Type B pancreatic cell (in vitro differentiated cells): ENCODE data around the gene NAV2. TPM values are rescaled to one million over a fixed set of nuclear protein-coding genes. Genes with fewer than 3 reads are reported as not detected.

Source experiments
- DNase-seq: peaks from one replicate; pipeline ENCODE4 v3.0.0; 2021; ENCODE audit warnings: mixed read lengths; ENCODE audit not compliant: unreplicated experiment; ENCODE audit errors: extremely low spot score
- H3K27ac Mint-ChIP-seq: 2 replicates; pipeline ENCODE4 v1.8.0; 2021; ENCODE audit warnings: mild to moderate bottlenecking, mixed read lengths
- H3K27me3 Mint-ChIP-seq: 2 replicates; pipeline ENCODE4 v1.8.0; 2021; ENCODE audit warnings: mixed read lengths
- H3K36me3 Mint-ChIP-seq: 2 replicates; pipeline ENCODE4 v1.8.0; 2021; ENCODE audit warnings: mixed read lengths
- H3K4me1 Mint-ChIP-seq: one replicate; pipeline ENCODE4 v1.8.0; 2021; ENCODE audit warnings: mixed read lengths; ENCODE audit not compliant: unreplicated experiment
- H3K4me3 Mint-ChIP-seq: 2 replicates; pipeline ENCODE4 v1.8.0; 2021; ENCODE audit warnings: mild to moderate bottlenecking, mixed read lengths
- H3K9me3 Mint-ChIP-seq: 2 replicates; pipeline ENCODE4 v1.8.0; 2021; ENCODE audit warnings: mixed read lengths
- total RNA-seq: library from RNA; stranded (reverse); gene quantifications from 2 replicates; pipeline ENCODE4 v1.2.1, GENCODE V29; 2021; ENCODE audit warnings: low replicate concordance
- TF ChIP-seq, protein P1 (sequence below): fragments of 200-600 bp; sonication (generic); conservative IDR thresholded peaks from 2 replicates; pipeline ENCODE4 v1.5.0; 2021; ENCODE audit warnings: antibody characterized with exemption, mild to moderate bottlenecking

The NAV2 gene
- total RNA-seq, 1 donor from 2014 or later = 54.2 TPM

DNA sequence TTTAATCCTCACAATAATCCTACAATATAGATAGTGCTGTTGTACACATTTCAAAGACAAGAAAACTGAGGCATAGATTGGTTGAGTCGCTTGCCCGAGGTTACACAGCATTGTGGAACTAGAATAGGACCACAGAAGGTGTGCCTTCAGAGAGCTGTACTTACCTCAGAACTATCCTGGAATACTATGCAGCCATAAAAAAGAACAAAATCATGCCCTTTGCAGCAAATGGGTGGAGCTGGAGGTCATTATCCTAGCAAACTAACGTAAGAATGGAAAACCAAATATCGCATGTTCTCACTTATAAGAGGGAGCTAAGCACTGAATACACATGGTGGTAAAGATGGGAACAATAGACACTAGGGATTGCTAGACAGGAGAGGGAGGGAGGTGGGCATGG lies 15.7 kb upstream of the NAV2 start:
- Mint-ChIP-seq H3K36me3 (no peaks in the 10 kb centered on the region), H3K4me1 (peaks cover 29% of the 10 kb centered on the region), H3K9me3 (no peaks in the 10 kb centered on the region), H3K4me3 (no peak overlapping the region), H3K27me3 (no peaks in the 10 kb centered on the region), H3K27ac (no peak overlapping the region)
- DNase-seq = no peak
- TF ChIP-seq, protein P1, sequence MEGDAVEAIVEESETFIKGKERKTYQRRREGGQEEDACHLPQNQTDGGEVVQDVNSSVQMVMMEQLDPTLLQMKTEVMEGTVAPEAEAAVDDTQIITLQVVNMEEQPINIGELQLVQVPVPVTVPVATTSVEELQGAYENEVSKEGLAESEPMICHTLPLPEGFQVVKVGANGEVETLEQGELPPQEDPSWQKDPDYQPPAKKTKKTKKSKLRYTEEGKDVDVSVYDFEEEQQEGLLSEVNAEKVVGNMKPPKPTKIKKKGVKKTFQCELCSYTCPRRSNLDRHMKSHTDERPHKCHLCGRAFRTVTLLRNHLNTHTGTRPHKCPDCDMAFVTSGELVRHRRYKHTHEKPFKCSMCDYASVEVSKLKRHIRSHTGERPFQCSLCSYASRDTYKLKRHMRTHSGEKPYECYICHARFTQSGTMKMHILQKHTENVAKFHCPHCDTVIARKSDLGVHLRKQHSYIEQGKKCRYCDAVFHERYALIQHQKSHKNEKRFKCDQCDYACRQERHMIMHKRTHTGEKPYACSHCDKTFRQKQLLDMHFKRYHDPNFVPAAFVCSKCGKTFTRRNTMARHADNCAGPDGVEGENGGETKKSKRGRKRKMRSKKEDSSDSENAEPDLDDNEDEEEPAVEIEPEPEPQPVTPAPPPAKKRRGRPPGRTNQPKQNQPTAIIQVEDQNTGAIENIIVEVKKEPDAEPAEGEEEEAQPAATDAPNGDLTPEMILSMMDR = no peak

DNA sequence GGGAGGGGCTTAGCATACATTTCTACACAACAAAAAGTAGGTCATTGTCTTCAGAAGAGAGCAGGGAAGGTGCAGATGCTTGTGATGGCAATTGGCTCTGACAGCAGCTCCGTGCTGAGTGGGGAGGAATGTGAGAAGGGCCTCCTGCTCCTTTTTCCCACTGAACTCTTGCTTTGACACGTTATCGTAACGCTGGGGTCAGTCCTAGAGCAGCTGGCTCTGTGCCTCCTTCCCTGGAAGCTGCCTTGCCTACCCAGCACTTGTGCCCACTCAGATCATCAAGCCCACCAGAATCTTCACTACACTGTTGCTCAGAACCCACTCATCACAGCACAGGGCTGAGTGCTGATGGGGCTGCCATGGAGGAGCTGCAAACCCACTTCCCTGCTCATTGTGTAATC lies 14.9 kb upstream of the NAV2 start:
- DNase-seq = no peak
- Mint-ChIP-seq H3K4me3 (no peak overlapping the region), H3K4me1 (peaks cover 33% of the 10 kb centered on the region), H3K9me3 (no peaks in the 10 kb centered on the region), H3K27me3 (no peaks in the 10 kb centered on the region), H3K36me3 (no peaks in the 10 kb centered on the region), H3K27ac (peak overlapping the region; percentile 30)
- TF ChIP-seq, protein P1 = no peak

DNA sequence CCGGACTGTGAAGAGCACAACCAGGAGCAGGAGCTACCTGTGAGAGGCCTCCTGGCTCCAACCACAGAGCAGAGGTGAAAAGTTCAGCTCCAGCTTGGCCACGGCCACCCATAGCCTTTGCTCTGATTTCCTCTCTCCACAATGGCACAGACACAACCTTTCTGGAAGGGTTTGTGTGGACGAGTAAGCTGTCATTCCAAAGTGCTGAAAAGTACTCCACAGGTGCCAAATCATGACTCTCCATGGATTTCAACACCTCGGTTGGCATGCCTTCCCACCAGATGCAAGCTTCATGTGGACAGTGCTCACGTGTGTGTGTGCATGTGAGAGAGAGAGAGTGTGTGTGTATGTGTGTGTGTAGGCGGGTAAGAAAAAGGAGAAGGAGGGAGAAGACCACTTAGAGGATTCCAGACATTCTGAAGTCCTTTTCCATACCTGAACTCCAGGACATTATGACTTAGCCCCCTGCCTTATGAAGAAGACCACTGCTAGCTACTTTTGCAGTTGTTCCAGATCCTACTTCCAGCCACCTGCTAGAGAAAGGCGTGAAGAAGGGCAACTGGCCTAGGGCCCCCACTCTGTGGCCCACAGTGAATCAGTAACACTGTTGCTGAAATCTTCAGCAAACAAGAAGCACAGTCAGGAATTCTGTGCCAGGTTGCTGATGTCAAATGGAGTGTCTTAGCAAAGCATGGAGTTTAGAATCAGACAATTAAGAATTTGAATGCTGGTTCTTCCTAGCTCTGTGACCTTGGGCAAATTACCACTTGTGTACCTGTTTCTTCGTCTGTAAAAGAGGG lies 13.9 kb upstream of the NAV2 start:
- DNase-seq = no peak
- Mint-ChIP-seq H3K27me3 (no peaks in the 10 kb centered on the region), H3K4me3 (no peak overlapping the region), H3K36me3 (no peaks in the 10 kb centered on the region), H3K27ac (no peak overlapping the region), H3K9me3 (no peaks in the 10 kb centered on the region), H3K4me1 (peaks cover 33% of the 10 kb centered on the region)
- TF ChIP-seq, protein P1 = no peak

DNA sequence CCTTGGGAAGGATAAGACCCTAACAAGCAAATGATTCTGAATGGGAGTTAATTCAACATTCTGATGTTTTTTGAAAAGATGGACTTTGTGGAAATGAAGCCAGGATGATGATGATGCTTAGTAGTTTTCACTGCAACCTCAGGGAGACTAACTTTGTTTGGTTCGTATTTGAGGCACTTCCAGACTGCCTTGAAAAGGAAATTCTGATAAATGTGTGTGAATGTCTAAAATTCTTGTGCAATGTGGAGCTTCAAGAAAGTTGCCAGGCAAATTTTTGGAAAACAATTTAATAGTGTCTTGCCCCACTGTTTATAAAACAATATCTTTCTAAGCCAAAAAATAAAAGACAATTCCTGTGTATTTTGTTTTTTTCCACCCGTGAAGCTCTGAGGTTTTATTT lies 11.2 kb upstream of the NAV2 start:
- Mint-ChIP-seq H3K4me1 (peaks cover 33% of the 10 kb centered on the region), H3K4me3 (no peak overlapping the region), H3K36me3 (no peaks in the 10 kb centered on the region), H3K27me3 (no peaks in the 10 kb centered on the region), H3K27ac (peak overlapping the region; percentile 3), H3K9me3 (no peaks in the 10 kb centered on the region)
- TF ChIP-seq, protein P1 = no peak
- DNase-seq = no peak

DNA sequence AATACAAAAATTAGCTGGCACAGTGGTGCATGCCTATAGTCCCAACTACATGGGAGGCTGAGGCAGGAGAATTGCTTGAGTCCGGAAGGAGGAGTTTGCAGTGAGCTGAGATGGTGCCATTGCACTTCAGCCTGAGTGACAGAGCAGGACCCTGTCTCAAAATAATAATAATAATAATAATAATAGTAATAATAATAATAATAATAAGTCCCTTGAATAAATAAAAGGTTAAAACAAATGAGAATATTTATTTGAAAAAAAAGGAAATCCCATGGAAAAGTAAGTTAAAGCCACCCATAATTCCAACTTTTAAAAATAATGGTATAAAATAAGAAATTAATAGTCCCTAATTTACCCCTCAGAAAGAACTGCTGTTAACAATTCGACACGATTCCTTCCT lies 10.0 kb upstream of the NAV2 start:
- Mint-ChIP-seq H3K36me3 (no peaks in the 10 kb centered on the region), H3K27me3 (no peaks in the 10 kb centered on the region), H3K27ac (no peak overlapping the region), H3K4me3 (no peak overlapping the region), H3K9me3 (no peaks in the 10 kb centered on the region), H3K4me1 (peaks cover 29% of the 10 kb centered on the region)
- TF ChIP-seq, protein P1 = no peak
- no peak for DNase-seq
